Choroid plexus epithelial cell (primary cell): Measurements from ENCODE around the gene CCL17.

Experiments
- DNase-seq: peaks from one replicate; pipeline ENCODE4 v3.0.0-alpha.2; 2010; ENCODE audit warnings: low read depth
- H3K4me3 ChIP-seq: 2 replicates; pipeline ENCODE4 v1.5.1; 2011; ENCODE audit warnings: low read depth, mild to moderate bottlenecking, control low read depth, low read length, moderate library complexity
- TF ChIP-seq, protein P1 (sequence below): conservative IDR thresholded peaks from 2 replicates; pipeline ENCODE4 v1.5.1; 2011; ENCODE audit warnings: low read depth, mild to moderate bottlenecking, control low read depth, inconsistent platforms, low read length, moderate library complexity

CCL17 gene

DNA sequence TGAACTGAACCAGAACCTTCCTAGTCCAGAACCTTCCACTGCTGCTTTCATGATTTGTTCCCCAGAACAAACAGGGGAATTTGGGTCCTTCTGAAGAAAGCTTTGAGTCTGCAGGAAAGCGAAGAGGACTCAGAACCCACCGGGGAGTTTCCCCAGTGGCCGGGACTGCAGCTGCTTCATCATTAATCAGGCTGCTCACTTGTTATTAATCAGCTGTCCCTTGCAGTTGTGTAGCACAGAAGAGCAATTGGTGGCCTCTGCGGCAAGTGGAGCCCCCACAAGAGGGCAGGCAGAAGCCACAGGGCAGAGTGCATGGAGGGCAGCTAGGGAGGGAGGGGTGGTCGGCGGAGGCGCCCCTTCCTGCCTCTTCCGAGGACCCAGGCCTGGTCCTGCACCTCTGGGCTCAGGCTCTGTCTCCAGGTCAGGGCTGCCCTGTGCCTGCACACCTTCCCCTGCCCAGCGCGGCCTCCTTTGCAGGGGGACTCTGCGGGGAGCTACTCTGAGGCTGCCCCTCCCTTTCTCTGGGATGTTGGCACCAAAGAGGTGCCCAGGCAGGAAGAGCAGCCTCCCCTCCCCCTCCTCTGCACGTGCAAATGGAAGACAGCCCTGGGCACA, 6.9 kb downstream of the CCL17 start:
- TF ChIP-seq, protein P1, sequence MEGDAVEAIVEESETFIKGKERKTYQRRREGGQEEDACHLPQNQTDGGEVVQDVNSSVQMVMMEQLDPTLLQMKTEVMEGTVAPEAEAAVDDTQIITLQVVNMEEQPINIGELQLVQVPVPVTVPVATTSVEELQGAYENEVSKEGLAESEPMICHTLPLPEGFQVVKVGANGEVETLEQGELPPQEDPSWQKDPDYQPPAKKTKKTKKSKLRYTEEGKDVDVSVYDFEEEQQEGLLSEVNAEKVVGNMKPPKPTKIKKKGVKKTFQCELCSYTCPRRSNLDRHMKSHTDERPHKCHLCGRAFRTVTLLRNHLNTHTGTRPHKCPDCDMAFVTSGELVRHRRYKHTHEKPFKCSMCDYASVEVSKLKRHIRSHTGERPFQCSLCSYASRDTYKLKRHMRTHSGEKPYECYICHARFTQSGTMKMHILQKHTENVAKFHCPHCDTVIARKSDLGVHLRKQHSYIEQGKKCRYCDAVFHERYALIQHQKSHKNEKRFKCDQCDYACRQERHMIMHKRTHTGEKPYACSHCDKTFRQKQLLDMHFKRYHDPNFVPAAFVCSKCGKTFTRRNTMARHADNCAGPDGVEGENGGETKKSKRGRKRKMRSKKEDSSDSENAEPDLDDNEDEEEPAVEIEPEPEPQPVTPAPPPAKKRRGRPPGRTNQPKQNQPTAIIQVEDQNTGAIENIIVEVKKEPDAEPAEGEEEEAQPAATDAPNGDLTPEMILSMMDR: no peak
- DNase-seq: no peak
- no peak overlapping the region for H3K4me3 ChIP-seq

DNA sequence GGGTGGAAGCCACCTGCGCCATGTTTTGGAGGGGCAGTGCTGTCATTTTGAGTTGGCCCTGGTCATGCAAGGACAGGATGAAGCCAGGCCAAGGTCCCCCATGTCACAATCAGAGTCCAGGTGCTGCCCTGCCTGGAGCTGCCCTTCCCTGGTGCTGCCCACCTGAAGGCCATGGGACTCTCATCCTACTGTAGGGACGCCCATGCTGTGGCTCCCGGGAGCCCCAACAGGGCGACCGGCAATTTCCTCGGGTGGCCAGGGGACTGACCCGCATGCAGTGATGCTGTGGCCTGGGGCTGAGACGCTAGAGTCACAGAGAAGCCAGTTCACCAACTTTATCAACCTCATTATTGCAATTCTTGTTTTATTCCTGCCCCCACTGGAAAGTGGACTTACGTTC, 8.0 kb downstream of the CCL17 start:
- TF ChIP-seq, protein P1: no peak
- DNase-seq: no peak
- no peak overlapping the region for H3K4me3 ChIP-seq

DNA sequence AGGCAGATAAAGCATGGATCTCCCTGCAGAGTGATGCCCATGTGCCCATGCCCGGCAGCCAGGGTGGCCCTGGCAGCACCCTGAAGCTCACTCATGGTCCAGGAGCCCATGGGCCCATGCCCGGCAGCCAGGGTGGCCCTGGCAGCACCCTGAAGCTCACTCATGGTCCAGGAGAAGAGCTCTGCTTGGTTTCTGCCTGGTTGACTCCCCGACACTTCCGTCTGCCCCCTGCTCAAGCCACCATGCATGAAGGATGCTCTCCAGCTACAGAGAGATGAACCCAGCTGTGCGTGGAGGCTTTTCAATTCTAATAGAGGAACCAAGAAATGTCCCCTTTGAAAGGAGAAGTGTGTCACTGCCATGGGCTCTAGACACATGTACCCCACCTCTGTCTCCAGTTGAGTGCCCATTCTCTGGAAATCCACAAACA, 8.7 kb downstream of the CCL17 start:
- no peak for DNase-seq
- TF ChIP-seq, protein P1: no peak

GRCh38 chr16:57413733-57414132, 9.2 kb downstream of the CCL17 start:
- H3K4me3 ChIP-seq: no peak overlapping the region
- no peak for DNase-seq
- TF ChIP-seq, protein P1: no peak

More for the DNA sequence above, 8.7 kb downstream of the CCL17 start:
- H3K4me3 ChIP-seq: no peak overlapping the region

DNA sequence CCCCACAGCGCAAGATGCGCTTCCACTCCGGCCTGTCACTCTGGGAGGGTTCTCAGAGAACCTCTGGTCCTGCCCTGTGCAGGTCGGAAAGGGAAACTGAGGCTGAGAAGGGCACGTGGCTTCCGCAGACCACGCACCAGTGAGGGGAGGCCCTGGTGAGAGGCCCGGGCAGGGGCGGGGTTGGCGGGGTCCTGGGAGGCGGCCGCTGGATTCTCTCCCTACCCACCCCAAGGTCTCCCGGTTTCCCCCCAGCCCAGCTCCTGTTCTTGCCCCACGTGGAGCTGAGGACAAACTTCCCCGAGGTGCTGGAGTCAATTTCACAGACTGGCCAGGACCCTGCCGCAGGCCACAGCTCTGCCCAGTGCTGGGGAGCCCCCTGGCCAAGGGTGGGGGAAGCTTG, 11.5 kb downstream of the CCL17 start:
- H3K4me3 ChIP-seq: no peak overlapping the region
- no peak for DNase-seq
- TF ChIP-seq, protein P1: no peak

DNA sequence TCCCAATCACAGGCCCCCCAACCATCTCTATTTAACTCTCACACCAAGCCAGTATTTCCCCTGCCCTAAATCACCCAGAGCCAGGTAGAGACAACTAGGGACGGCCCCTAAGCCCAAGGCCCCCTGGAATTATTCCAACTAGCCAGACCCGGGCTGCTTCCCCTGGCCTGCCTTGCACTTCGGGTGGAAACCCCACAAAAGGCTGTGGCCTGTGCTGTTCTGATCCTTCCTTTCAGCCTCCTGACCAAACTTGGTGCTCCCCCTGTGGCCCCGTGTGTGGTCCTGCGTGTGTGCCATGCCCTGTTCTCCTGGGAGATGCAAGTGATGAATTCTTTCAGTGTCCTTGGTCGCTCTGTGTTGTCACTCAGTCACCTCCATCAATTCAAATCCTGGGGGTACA, 14.9 kb downstream of the CCL17 start:
- TF ChIP-seq, protein P1: no peak

More for the DNA sequence above, 14.9 kb downstream of the CCL17 start:
- H3K4me3 ChIP-seq: no peak overlapping the region
- DNase-seq: no peak
